Measurements from ENCODE around the gene PERM1.
"Not testable (repeated sequence)": the region's sequence is repeated elsewhere in the genome, so short reads cannot be mapped to it uniquely, and the experiment has no call there.

PERM1 gene

DNA sequence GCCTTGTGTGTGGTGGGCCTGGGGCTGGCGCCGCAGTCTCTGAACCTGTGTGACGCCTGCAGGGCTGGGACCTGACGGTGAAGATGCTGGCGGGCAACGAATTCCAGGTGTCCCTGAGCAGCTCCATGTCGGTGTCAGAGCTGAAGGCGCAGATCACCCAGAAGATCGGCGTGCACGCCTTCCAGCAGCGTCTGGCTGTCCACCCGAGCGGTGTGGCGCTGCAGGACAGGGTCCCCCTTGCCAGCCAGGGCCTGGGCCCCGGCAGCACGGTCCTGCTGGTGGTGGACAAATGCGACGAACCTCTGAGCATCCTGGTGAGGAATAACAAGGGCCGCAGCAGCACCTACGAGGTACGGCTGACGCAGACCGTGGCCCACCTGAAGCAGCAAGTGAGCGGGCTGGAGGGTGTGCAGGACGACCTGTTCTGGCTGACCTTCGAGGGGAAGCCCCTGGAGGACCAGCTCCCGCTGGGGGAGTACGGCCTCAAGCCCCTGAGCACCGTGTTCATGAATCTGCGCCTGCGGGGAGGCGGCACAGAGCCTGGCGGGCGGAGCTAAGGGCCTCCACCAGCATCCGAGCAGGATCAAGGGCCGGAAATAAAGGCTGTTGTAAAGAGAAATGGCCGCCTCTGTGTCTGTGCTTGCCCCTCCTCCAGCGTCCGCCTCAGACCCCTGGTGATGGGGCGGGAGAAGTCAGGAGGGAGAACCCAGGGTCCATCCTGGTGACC lies 32.2 kb upstream of the PERM1 start:
- no peak for DNase-seq

DNA sequence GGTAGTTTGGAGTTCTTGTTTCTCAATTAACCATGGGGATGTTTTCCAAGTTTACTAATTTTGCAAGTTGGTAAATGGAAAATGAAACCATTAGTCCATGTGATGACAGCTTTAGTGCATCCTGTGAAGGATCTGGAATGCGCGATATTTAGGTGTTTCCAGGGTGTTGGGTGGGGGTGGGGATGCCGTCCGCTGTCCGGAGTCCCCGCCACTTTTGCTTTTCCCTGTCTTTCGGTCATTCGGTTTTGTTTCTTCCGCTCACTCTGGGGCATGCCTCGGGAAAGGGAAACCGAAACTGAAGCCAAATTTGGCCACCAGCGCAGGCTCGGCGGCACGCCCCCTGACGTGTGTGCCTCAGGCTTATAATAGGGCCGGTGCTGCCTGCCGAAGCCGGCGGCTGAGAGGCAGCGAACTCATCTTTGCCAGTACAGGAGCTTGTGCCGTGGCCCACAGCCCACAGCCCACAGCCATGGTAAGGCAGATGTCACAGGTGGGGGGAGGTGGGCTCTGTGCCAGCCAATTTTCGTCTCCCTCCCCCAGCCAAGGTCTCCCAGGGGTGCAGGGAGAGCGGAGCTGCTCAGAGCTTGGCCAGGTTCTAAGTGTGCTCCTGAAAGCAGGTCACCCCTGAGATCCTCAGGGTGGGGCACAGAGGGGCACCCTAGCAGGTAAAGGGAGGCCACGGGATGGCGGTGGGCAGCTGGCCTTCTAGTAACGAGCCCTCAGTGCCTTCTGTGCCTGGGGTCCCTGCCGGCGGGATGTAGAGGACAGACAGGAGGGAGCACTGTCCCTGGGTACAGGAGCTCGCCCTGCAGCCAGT lies 31.4 kb upstream of the PERM1 start, which contains the start of gene ISG15:
Gene ISG15, plus strand, starts transcription at position 393 of the 817 bp plus-strand sequence. Its CDS starts 77 bp downstream, at position 470.
- peak; percentile 67 for DNase-seq

- DNase-seq, result not testable (repeated sequence)
These were observed 30.8 kb upstream of the PERM1 start for GRCh38 chr1:1012736-1013104.

DNA sequence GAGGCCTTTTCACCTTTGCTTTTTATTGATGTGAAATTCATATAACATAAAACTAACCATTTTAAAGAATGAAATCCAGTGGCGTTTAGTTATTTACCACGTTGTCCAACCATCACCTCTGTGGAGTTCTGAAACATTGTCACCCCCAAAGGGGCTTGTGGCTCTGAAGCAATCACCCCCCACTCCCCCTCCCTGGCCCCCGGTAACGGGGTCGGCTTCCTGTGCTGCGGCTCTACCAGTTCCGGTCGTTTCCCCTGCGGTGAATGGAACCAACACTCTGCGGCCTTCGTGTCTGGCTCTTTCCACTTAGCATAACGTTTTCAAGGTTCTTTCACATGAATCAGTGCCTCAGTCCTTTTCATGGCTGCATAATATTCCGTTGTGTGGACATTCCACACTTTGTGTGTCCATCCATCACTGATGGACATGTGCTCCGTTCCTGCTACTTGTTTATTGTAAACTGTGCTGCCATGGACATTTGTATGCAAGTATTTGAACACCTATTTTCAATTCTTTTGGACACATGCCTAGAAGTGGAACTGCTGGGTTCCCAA lies 29.6 kb upstream of the PERM1 start:
- no peak for DNase-seq

- not testable (repeated sequence) for DNase-seq
These were observed 28.2 kb upstream of the PERM1 start for GRCh38 chr1:1010131-1010530.

GRCh38 chr1:1006305-1007159 lies 24.6 kb upstream of the PERM1 start:
- DNase-seq, result no peak

DNA sequence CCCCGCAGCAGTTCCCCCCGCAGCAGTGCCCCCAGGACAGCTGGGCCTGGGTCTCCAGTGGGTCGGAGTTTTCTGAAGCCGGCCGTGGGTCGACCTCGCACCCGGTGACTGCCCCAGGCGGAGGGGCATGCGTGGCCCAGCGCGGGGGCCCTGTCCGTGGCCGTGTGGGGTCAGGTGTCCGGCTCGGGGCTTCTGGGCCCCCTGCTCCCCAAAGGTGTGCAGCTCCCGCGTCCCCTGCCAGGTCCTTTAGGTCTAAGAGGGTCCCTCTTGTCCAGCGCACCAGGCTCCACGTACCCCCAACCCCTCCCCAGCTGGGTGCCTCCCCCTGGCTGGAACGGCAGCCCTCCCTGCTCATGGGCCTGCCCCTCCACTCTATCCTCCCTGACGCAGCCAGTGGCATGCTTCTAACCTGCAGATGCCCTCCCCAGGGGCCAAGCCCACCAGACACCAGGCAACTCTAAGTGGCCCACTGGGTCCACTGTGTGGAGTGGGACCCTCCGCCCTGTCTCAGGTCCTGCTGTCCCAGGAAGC lies 23.9 kb upstream of the PERM1 start:
- no peak for DNase-seq

DNA sequence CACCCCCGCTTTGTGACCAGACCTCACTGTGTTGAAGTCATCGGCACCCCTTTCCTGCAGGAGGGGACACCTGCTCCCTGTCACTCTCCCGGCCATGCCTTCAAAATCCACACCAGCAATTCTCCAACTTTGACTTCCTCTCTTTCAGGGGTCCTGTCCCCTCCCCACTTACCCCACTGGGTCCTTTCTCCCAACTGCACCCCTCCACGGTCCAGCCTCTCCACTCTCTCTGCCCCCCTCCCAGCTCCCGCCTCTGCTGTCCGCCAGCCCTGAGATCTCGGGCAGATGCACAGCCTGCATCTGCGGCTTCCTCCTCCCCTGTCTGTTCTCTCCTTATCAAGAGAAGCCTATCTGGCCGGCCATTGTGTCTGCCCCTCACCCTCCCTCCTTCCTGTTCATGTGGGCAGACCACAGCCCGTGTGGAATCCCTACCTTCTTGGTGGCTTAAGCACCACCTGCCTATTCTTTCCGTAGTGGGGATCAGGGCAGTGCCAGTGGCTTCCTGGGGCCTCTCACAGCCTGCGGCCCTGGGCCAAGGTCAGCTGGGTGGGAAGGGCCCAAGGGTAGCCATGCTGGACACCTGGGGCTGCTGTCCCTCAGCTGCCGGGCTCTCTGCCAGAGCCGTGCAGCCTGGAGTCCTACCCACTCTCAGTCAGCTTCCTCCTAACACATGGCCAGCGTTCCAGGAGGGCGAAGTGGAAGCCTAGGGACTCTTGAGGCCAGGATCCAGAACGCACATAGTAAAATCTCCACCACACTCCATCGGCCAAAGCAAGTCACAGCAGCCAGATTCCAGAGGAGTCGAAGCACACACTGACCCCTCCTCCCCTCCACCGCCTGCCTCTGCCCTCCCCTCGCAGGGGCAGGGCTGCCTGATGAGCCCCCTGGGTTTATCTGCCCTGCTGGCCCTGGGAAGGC lies 23.1 kb upstream of the PERM1 start:
- DNase-seq, result no peak

GRCh38 chr1:1004420-1004779 lies 22.5 kb upstream of the PERM1 start:
- no peak for DNase-seq

- DNase-seq, result no peak
These were observed 21.9 kb upstream of the PERM1 start for GRCh38 chr1:1003618-1004419.

GRCh38 chr1:1001057-1001783 lies 19.3 kb upstream of the PERM1 start:
- no peak for DNase-seq

DNA sequence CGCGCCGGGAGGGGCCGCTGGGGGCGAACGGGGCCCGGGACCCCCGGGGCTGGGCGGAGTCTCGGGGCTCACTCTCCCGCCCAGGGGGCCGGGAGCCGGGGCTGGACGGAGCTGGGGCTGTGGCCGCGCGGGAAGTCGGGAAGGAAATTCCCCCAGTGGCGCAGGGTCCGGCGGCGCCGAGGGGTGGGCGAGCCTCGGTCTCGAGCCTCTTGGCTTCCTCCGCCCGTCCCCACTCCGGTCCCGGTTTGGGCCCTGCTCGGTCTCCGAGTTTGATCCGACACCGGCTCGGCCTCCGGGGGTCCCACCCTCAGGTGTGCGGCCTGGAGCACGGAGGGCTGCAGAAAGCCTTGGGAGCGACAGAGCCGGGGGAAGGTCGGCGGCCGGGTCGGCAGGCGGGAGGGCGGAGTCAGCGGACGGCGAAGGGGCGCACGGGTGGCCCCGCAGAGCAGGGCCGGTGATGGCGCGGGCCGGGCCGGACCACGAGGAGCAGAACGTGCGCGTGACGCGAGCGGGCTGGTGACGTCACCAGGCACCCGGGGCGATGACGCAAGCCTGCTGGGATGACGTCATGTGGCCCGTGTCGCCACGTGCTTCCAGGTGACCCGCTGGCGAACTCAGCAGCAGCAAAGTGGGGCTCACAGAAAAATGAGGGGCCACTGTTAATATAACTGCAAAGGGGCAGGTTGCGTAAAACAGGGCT lies 18.6 kb upstream of the PERM1 start:
- no peak for DNase-seq

- no peak for DNase-seq
These were observed 17.9 kb upstream of the PERM1 start, which contains the start of gene HES4 for GRCh38 chr1:999725-1000356. Gene HES4, minus strand, starts transcription at chr1:1000097. Its CDS starts 124 bp downstream, at chr1:999973.

- DNase-seq, result no peak
These were observed 17.3 kb upstream of the PERM1 start for GRCh38 chr1:998995-999724.

DNA sequence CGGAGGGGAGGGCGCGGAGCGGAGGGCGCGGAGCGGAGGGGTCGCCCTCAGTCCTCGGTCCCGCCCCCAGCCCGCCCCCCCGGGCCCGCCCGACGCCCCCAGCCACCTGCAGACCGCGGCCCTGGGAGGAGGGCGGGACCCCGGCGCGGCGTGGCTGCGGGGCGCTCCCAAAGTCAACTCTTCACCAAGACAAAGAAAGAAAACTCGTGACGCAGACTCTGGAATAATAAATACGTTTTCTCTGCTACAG lies 16.8 kb upstream of the PERM1 start:
- no peak for DNase-seq

GRCh38 chr1:997993-998744 lies 16.3 kb upstream of the PERM1 start:
- no peak for DNase-seq

GRCh38 chr1:997713-997992 lies 15.8 kb upstream of the PERM1 start:
- no peak for DNase-seq

Measured in GOT3 (cell line).